Measurements from ENCODE around the gene ZSWIM1.

- TF ChIP-seq POLR2AphosphoS5 (IDR thresholded peaks at IDR 0.05; ENCODE audit: low read depth) (no peak), CTCF (IDR thresholded peaks at IDR 0.05; ENCODE audit: insufficient read depth, low read length) (no peak), REST (IDR thresholded peaks at IDR 0.05; ENCODE audit: insufficient replicate concordance, low read depth) (no peak), SPI1 (IDR thresholded peaks at IDR 0.05; ENCODE audit: borderline replicate concordance, low read depth) (no peak), GABPA (IDR thresholded peaks at IDR 0.05; ENCODE audit: low read depth) (no peak)
Observed at GRCh38 chr20:45861221-45862075, 19.6 kb upstream of the ZSWIM1 start.

Measured in HL-60 (cell line).